SK-N-SH treated with all-trans-retinoic acid at 6 μM for 48 hours (cell line): Measurements from ENCODE around the gene GALNT13.
"Not testable (repeated sequence)": the region's sequence is repeated elsewhere in the genome, so short reads cannot be mapped to it uniquely, and the experiment has no call there.

Source experiments
- ATAC-seq: fragments of 200-7000 bp; cut with Tn5 transposase; 3 replicates; pipeline ENCODE4 v1.9.1; 2020; ENCODE audit warnings: mild to moderate bottlenecking, moderate library complexity
- ARNTL ChIP-seq: fragments of 450-650 bp; formaldehyde crosslinking; IDR thresholded peaks from 2 replicates; pipeline ENCODE4 v1.5.0; 2020; ENCODE audit warnings: low read depth, mild to moderate bottlenecking, moderate library complexity, borderline replicate concordance
- BACH2 ChIP-seq: fragments of 250-450 bp; sonication (Bioruptor Pico); IDR thresholded peaks from 2 replicates; pipeline ENCODE4 v1.9.0; 2021; ENCODE audit warnings: mild to moderate bottlenecking, borderline replicate concordance
- CREB5 ChIP-seq: fragments of 250-450 bp; sonication (Bioruptor Pico); IDR thresholded peaks from 2 replicates; pipeline ENCODE4 v1.5.1; 2020; ENCODE audit warnings: low read depth, mild to moderate bottlenecking, moderate library complexity
- CSDC2 ChIP-seq: fragments of 250-450 bp; sonication (Bioruptor Pico); IDR thresholded peaks from 2 replicates; pipeline ENCODE4 v1.5.0; 2020; ENCODE audit warnings: mild to moderate bottlenecking, moderate library complexity
- ESRRG ChIP-seq: fragments of 250-450 bp; sonication (Bioruptor Pico); IDR thresholded peaks from 2 replicates; pipeline ENCODE4 v1.6.1; 2021; ENCODE audit warnings: mild to moderate bottlenecking
- GLIS3 ChIP-seq: fragments of 250-450 bp; sonication (Bioruptor Pico); IDR thresholded peaks from 2 replicates; pipeline ENCODE4 v1.5.0; 2020; ENCODE audit warnings: mild to moderate bottlenecking, moderate library complexity
- ISL1 ChIP-seq: fragments of 250-450 bp; sonication (Bioruptor Pico); IDR thresholded peaks from 2 replicates; pipeline ENCODE4 v2.1.2; 2022; ENCODE audit warnings: mild to moderate bottlenecking, moderate library complexity
- OSR1 ChIP-seq: fragments of 250-450 bp; sonication (Bioruptor Pico); IDR thresholded peaks from 2 replicates; pipeline ENCODE4 v1.8.0; 2022; ENCODE audit warnings: moderate library complexity, mild to moderate bottlenecking, inconsistent platforms
- PPARA ChIP-seq: fragments of 250-450 bp; sonication (Bioruptor Pico); IDR thresholded peaks from 2 replicates; pipeline ENCODE4 v1.5.0; 2020; ENCODE audit warnings: mild to moderate bottlenecking, borderline replicate concordance
- RARB ChIP-seq: fragments of 250-450 bp; sonication (Bioruptor Pico); IDR thresholded peaks from 2 replicates; pipeline ENCODE4 v1.8.0; 2021; ENCODE audit warnings: mild to moderate bottlenecking, moderate library complexity
- SNAI2 ChIP-seq: fragments of 250-450 bp; sonication (Bioruptor Pico); IDR thresholded peaks from 2 replicates; pipeline ENCODE4 v1.5.0; 2020; ENCODE audit warnings: mild to moderate bottlenecking, moderate library complexity
- TCF4 ChIP-seq: fragments of 250-450 bp; sonication (Bioruptor Pico); IDR thresholded peaks from 2 replicates; pipeline ENCODE4 v1.8.0; 2021; ENCODE audit warnings: mild to moderate bottlenecking, moderate library complexity, borderline replicate concordance
- TSHZ2 ChIP-seq: fragments of 250-450 bp; sonication (Bioruptor Pico); IDR thresholded peaks from 2 replicates; pipeline ENCODE4 v1.5.0; 2020; ENCODE audit warnings: mild to moderate bottlenecking, moderate library complexity
- ZC3H10 ChIP-seq: fragments of 250-450 bp; sonication (Bioruptor Pico); IDR thresholded peaks from 2 replicates; pipeline ENCODE4 v1.5.1; 2021; ENCODE audit warnings: mild to moderate bottlenecking, moderate library complexity
- ZFP3 ChIP-seq: fragments of 250-450 bp; sonication (Bioruptor Pico); IDR thresholded peaks from 2 replicates; pipeline ENCODE4 v1.5.0; 2020; ENCODE audit warnings: mild to moderate bottlenecking, moderate library complexity
- ZFP30 ChIP-seq: fragments of 450-650 bp; formaldehyde crosslinking; IDR thresholded peaks from 2 replicates; pipeline ENCODE4 v1.5.0; 2022; ENCODE audit warnings: mild to moderate bottlenecking, moderate library complexity
- ZNF565 ChIP-seq: fragments of 450-650 bp; formaldehyde crosslinking; conservative IDR thresholded peaks from 2 replicates; pipeline ENCODE4 v1.5.0; 2020; ENCODE audit warnings: low read depth, mild to moderate bottlenecking, moderate library complexity
- ZNF70 ChIP-seq: fragments of 450-650 bp; formaldehyde crosslinking; IDR thresholded peaks from 2 replicates; pipeline ENCODE4 v1.5.0; 2020; ENCODE audit warnings: mild to moderate bottlenecking, moderate library complexity
- ZNF8 ChIP-seq: fragments of 450-650 bp; formaldehyde crosslinking; IDR thresholded peaks from 2 replicates; pipeline ENCODE4 v1.5.0; 2020; ENCODE audit warnings: mild to moderate bottlenecking, moderate library complexity
- TF ChIP-seq, protein P1 (sequence below): fragments of 250-450 bp; sonication (Bioruptor Pico); IDR thresholded peaks from 2 replicates; pipeline ENCODE4 v1.5.1; 2021; ENCODE audit warnings: mild to moderate bottlenecking, moderate library complexity

The GALNT13 gene

DNA sequence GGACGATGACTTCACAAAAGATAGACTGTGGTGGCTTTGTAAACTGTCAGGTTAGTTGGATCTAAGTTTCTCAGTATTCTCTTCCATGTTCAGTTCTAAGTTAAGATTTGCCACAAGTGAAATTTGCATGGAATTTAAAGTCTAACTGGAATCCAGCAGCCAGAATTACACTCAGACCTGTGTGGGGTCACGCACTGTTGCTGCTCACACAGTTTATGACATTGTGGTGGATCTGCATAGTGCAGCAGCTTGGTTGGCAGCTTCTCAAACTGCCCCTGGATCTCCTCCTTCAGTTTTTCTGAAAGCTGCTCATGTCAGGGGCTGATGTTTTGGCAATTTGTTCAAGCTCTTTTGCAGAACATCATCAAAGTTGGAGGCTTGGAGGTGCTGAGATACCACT is 598.7 kb downstream of the GALNT13 start:
- TF ChIP-seq ZFP3 (no peak), ZNF8 (CRISPR knock-in tag) (no peak), OSR1 (CRISPR knock-in tag) (no peak), ESRRG (CRISPR knock-in tag) (no peak), ARNTL (no peak), RARB (CRISPR knock-in tag) (no peak), CSDC2 (CRISPR knock-in tag) (no peak), ISL1 (CRISPR knock-in tag) (no peak), ZNF565 (CRISPR knock-in tag) (no peak), CREB5 (CRISPR knock-in tag) (no peak), TSHZ2 (CRISPR knock-in tag) (no peak), ZFP30 (CRISPR knock-in tag) (no peak)
- TF ChIP-seq, all 23 proteins: peak for 0
- ATAC-seq: no peak

DNA sequence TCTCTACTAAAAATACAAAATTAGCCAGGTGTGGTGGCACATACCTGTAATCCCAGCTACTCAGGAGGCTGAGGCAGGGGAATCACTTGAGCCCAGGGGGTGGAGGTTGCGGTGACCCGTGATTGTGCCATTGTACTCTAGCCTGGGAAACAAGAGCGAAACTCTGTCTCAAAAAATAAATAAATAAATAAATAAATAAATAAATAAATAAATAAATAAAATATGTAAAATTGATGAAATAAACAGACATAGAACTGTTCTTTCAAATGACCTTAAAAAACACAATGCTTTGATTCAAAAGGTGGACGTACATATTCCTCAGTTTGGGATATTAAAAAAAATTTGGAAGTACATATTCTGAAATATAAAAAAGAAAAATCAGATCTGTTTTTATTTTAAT is 599.8 kb downstream of the GALNT13 start:
- ATAC-seq: not testable (repeated sequence)

GRCh38 chr2:154477319-154477718 is 605.6 kb downstream of the GALNT13 start:
- TF ChIP-seq CSDC2 (CRISPR knock-in tag) (no peak), BACH2 (no peak), TSHZ2 (CRISPR knock-in tag) (no peak)
- ATAC-seq: no peak

DNA sequence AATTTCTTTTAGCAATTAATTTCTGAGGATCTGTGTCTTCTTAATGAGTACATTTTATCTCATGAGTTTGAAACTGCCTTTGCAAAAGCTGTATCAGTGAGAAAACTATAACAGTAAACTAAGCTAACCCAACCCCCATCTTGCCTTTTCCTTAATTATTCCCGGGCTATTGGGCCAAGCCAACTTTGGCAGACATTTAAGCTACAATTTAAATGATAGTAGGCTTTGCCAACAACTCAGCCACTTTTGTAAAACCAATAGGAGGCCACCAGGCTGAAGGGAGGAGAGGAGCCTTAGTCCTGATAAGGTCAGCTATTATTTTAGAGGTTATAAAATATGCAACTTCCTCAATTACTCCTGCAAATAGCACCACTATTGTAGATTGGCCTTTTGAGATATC is 608.8 kb downstream of the GALNT13 start:
- TF ChIP-seq PPARA (CRISPR knock-in tag) (no peak), ZNF8 (CRISPR knock-in tag) (no peak), RARB (CRISPR knock-in tag) (no peak), ZNF70 (CRISPR knock-in tag) (no peak), ZNF565 (CRISPR knock-in tag) (no peak), TCF4 (CRISPR knock-in tag) (no peak), ZFP30 (CRISPR knock-in tag) (no peak), GLIS3 (no peak), ISL1 (CRISPR knock-in tag) (no peak), ZC3H10 (CRISPR knock-in tag) (no peak), OSR1 (CRISPR knock-in tag) (no peak)
- TF ChIP-seq, protein P1, sequence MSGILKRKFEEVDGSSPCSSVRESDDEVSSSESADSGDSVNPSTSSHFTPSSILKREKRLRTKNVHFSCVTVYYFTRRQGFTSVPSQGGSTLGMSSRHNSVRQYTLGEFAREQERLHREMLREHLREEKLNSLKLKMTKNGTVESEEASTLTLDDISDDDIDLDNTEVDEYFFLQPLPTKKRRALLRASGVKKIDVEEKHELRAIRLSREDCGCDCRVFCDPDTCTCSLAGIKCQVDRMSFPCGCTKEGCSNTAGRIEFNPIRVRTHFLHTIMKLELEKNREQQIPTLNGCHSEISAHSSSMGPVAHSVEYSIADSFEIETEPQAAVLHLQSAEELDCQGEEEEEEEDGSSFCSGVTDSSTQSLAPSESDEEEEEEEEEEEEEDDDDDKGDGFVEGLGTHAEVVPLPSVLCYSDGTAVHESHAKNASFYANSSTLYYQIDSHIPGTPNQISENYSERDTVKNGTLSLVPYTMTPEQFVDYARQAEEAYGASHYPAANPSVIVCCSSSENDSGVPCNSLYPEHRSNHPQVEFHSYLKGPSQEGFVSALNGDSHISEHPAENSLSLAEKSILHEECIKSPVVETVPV (CRISPR knock-in tag): no peak
- no peak for ATAC-seq

DNA sequence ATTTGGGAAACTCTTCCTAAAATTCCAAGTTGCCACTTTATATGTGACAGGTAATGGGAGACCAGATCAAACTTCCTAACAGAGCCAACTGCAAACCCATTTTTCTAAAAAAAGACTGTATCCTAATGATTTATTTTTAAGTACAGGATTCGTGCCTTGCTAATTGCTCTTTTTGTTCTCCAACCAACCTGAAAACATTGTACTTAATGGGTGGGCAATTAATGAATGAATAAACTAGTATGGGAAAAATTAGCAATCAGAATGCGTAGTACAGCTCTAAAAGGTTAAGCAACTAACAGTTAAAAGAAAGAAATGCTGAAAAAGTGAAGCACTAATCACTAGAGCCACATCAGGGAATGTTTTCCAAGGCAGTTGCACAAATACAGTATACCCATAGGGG is 609.6 kb downstream of the GALNT13 start:
- no peak for ATAC-seq
- TF ChIP-seq GLIS3: no peak
- no peak for TF ChIP-seq ISL1 (CRISPR knock-in tag)
- no peak for TF ChIP-seq ESRRG (CRISPR knock-in tag)
- TF ChIP-seq PPARA (CRISPR knock-in tag): no peak
- TF ChIP-seq ZC3H10 (CRISPR knock-in tag): no peak
- no peak for TF ChIP-seq TSHZ2 (CRISPR knock-in tag)
- TF ChIP-seq ZFP30 (CRISPR knock-in tag): no peak
- no peak for TF ChIP-seq CSDC2 (CRISPR knock-in tag)
- TF ChIP-seq, protein P1 (CRISPR knock-in tag): no peak
- no peak for TF ChIP-seq SNAI2 (CRISPR knock-in tag)
- no peak for TF ChIP-seq ZNF8 (CRISPR knock-in tag)
- TF ChIP-seq TCF4 (CRISPR knock-in tag): no peak
- no peak for TF ChIP-seq RARB (CRISPR knock-in tag)
